Skeletal muscle satellite cell (primary cell): Measurements from ENCODE around the gene MRPL32.

Source experiments
- H3K27me3 ChIP-seq: 2 replicates; pipeline ENCODE4 v1.7.0; 2013; ENCODE audit warnings: low read length; ENCODE audit not compliant: control insufficient read depth, insufficient read depth
- H3K36me3 ChIP-seq: 2 replicates; pipeline ENCODE4 v1.7.0; 2013; ENCODE audit warnings: mild to moderate bottlenecking, control low read depth, low read length; ENCODE audit not compliant: insufficient read depth
- H3K4me1 ChIP-seq: 2 replicates; pipeline ENCODE4 v1.7.0; 2013; ENCODE audit warnings: low read length; ENCODE audit not compliant: control insufficient read depth, insufficient read depth
- H3K4me2 ChIP-seq: 2 replicates; pipeline ENCODE4 v1.7.0; 2013; ENCODE audit warnings: mild to moderate bottlenecking, low read length
- H3K4me3 ChIP-seq: 2 replicates; pipeline ENCODE4 v1.7.0; 2013; ENCODE audit warnings: low read length
- H3K9ac ChIP-seq: 2 replicates; pipeline ENCODE4 v1.7.0; 2013; ENCODE audit warnings: mild to moderate bottlenecking, low read depth, low read length, moderate library complexity
- H3K9me3 ChIP-seq: replicated peaks from 2 replicates; pipeline ENCODE4 v1.7.0; 2013; ENCODE audit warnings: mild to moderate bottlenecking, control low read depth, low read length

MRPL32 gene

DNA sequence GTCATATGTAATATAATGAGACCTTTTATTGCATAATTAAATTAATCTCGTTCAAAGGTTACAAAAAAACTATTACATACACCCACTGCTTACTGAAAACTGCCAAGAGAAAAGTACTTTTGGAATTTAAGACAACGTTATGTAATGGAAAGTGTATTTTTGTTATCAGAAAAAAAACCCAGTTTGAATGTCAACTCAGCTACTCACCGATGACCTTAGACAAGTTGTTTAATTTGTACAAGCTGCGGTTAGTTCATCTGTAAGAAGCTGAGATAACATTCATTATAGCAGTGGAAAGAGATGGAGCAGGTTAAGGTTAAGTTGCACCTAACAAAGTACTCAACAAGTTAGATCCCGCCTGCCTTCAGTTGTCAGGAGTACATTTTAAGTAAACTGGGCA lies 1.3 kb upstream of the MRPL32 start:
- Histone ChIP-seq H3K9ac (peak overlapping the region; percentile 92), H3K4me1 (peaks cover 28% of the 10 kb centered on the region), H3K9me3 (no peaks in the 10 kb centered on the region), H3K4me2 (peak overlapping the region; percentile 88), H3K36me3 (peaks cover 19% of the 10 kb centered on the region), H3K27me3 (no peaks in the 10 kb centered on the region), H3K4me3 (peak overlapping the region; percentile 97)

DNA sequence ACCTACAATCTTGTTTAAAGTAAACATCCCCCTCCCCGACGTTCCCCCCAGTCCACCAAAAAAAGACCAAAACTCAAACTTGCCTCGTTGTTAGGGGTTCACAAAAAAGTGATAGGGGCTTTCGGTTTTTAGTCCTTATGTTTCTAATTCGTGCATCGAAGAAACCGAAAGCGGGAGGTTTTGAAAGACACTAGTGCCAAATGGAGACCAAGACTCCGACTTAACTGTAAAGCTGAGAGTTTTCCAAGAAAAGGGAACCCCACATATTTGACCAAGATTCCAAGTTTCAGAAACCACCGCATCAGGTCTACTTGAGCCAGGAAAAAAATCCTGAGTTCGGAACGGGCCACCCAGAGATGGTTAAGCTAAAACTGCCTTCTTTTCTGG lies 736 bp upstream of the MRPL32 start:
- peak overlapping the region; percentile 88 for H3K4me2 ChIP-seq
- H3K27me3 ChIP-seq, result no peaks in the 10 kb centered on the region
- H3K4me3 ChIP-seq, result peak overlapping the region; percentile 97
- H3K4me1 ChIP-seq, result peaks cover 28% of the 10 kb centered on the region
- H3K36me3 ChIP-seq, result peaks cover 19% of the 10 kb centered on the region
- peak overlapping the region; percentile 92 for H3K9ac ChIP-seq
- H3K9me3 ChIP-seq, result no peaks in the 10 kb centered on the region

DNA sequence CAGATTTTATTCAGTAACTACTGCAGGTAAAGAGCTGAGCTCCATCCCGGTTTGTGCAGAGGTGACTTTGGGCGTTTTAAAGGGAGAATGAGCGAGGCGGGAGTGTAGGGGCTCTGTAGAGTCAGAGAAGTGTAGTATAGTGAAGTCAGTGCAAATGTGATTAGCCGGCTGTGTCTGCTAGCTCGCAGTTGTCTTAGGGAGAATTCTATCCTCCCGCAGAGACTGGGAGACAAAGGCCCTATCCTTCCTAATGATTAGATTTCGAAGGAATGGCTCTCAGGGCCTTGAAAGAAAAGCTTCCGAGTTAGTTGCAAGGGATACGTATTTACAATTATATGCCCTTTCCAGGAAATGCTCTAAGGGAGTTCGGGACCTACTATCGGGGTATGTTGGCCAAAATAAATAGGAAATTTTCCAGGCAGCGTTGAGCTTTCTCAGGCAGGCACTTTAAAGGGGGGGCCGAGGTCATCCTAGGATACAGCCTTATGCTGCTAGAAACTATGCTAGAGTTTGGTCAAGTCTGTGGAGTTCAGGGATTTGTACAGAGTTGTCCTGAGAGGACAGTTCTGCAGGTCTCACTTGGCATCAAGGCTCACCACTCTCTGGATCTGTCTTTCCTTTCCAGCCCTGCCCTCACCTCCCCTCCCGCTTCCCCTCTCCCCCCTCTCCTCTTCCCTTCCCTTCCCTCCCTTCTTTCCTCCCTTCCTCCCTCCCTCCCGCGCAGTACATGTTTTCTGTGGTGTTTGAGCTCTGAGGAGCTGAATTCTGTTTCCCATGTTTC lies 825 bp downstream of the MRPL32 start:
- H3K4me2 ChIP-seq, result peak overlapping the region; percentile 79
- peaks cover 21% of the 10 kb centered on the region for H3K36me3 ChIP-seq
- H3K4me1 ChIP-seq, result peaks cover 28% of the 10 kb centered on the region
- peak overlapping the region; percentile 91 for H3K9ac ChIP-seq
- no peaks in the 10 kb centered on the region for H3K27me3 ChIP-seq
- H3K9me3 ChIP-seq, result no peaks in the 10 kb centered on the region
- H3K4me3 ChIP-seq, result peak overlapping the region; percentile 97

DNA sequence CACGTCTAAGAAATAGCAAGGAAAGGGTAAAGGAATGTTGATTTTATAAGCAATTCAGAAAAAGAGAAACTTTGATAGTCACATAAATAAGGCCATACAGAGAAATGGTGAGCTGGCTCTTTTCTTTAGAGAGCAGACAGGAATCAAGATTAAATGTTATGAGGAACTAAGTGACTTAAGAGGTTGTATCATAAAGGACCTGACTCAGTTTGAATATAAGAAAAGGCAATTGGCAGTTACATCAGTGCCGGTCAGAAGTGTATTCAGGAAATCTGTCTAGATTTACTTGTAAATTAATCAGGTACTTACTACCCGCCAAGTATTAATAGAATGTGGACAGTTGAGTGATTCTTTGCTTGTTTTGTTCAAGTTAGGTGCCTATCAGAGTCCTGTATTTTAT lies 2.1 kb downstream of the MRPL32 start:
- Histone ChIP-seq H3K36me3 (peaks cover 31% of the 10 kb centered on the region), H3K4me1 (peaks cover 26% of the 10 kb centered on the region), H3K4me3 (no peak overlapping the region), H3K9ac (no peak overlapping the region), H3K4me2 (peak overlapping the region; percentile 34), H3K27me3 (no peaks in the 10 kb centered on the region), H3K9me3 (no peaks in the 10 kb centered on the region)

DNA sequence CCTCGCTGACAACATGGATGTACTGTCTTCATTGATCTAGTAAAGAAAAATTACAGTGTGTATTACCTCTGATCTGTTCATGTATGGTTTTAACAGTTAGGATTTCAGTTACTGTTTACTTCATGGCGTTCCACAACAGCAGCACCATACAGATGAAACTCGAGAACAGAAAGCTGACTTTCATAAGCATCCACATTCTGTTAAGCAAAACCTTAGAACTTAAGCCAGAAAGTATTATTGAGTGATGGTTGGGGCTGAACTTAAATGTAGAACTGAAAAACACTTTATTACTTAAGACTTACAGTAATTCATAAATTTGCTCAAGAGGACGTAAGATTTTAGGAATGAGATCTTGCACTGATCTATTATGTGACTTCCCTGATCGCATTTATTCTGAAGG lies 3.7 kb downstream of the MRPL32 start:
- H3K27me3 ChIP-seq, result no peaks in the 10 kb centered on the region

DNA sequence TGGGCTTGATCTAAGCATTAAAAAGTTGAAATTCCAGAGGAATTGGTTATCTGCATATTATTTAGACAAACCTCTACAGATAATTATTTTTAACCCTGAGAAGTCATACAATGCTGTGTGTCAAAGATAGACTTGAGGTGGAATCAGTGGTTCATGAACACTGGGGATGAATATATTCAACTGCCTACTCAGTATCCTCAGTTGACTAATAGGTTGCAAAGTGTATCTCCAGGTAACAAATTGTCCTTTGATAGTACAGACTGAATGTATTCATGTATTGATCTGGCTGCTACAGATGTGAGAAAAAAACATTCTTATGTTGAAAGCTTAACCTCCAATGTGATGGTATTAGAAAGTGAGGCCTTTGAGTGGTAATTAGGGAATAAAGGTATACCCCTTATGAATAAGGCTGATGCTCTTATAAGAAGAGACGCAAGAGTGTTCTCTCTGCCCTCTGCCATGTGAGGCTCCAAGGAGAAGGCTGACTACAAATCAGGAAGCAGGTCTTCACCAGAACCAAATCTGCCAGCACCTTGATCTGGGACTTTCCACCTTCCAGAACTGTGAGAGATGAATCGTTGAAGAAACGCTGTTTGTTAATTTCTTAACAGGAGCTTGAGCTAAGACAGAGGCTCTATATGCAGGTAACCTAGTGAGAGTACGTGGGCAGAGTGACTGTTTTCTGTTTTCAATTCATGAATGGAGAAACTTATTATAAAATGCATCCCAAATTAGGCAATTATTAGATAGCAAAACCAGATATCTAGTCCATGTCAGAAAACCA lies 7.5 kb downstream of the MRPL32 start:
- Histone ChIP-seq H3K27me3 (no peaks in the 10 kb centered on the region), H3K4me1 (no peaks in the 10 kb centered on the region), H3K9me3 (no peaks in the 10 kb centered on the region), H3K4me2 (no peak overlapping the region), H3K36me3 (peaks cover 29% of the 10 kb centered on the region), H3K4me3 (no peak overlapping the region), H3K9ac (no peak overlapping the region)

More for the DNA sequence above, 3.7 kb downstream of the MRPL32 start:
- no peaks in the 10 kb centered on the region for H3K9me3 ChIP-seq
- no peak overlapping the region for H3K4me2 ChIP-seq
- no peak overlapping the region for H3K4me3 ChIP-seq
- no peak overlapping the region for H3K9ac ChIP-seq
- H3K4me1 ChIP-seq, result peaks cover 10% of the 10 kb centered on the region
- peaks cover 29% of the 10 kb centered on the region for H3K36me3 ChIP-seq

DNA sequence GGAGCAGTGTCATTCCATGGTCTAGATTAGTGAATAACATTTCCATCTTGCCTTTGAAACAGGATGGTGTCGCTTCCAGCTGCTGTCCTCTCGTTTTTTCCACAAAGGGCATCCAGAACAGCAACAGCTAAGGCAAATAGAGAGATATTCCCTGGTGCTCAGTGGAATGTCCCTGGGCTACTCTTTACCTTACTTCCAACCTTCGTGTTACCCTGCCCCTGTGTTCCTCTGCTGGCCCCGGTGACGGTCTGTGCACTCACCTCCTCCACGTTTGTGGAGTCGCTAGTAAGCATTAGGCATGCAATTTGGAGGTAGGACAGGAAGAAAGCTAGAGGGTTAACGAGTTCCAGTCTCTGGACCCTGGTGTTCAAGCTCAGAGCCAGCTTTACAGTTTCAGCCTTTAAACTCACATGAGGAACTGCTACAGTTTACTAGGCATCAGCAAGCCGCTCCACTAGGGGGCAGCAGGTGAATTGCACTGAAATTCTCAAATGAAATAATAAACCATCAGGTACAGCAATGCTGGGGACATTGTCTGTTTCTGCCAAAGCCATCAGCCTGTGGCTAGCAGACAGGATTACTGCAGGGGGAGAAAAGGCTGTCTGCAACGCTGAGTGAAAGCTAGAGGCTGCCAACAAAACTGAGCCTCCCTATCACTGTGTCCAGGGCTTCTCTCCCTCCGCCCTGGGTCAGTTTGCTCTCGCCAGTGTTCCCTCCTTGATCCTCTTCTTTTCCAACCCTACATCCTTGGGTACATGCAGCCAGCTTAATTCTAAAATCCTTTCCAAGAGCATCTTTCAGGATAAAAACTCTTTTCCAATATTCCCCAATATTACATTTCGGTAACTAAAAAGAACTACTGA lies 9.0 kb downstream of the MRPL32 start:
- no peaks in the 10 kb centered on the region for H3K9me3 ChIP-seq
- no peak overlapping the region for H3K9ac ChIP-seq
- H3K4me1 ChIP-seq, result no peaks in the 10 kb centered on the region
- H3K36me3 ChIP-seq, result peaks cover 14% of the 10 kb centered on the region
- no peaks in the 10 kb centered on the region for H3K27me3 ChIP-seq
- no peak overlapping the region for H3K4me3 ChIP-seq
- H3K4me2 ChIP-seq, result no peak overlapping the region

DNA sequence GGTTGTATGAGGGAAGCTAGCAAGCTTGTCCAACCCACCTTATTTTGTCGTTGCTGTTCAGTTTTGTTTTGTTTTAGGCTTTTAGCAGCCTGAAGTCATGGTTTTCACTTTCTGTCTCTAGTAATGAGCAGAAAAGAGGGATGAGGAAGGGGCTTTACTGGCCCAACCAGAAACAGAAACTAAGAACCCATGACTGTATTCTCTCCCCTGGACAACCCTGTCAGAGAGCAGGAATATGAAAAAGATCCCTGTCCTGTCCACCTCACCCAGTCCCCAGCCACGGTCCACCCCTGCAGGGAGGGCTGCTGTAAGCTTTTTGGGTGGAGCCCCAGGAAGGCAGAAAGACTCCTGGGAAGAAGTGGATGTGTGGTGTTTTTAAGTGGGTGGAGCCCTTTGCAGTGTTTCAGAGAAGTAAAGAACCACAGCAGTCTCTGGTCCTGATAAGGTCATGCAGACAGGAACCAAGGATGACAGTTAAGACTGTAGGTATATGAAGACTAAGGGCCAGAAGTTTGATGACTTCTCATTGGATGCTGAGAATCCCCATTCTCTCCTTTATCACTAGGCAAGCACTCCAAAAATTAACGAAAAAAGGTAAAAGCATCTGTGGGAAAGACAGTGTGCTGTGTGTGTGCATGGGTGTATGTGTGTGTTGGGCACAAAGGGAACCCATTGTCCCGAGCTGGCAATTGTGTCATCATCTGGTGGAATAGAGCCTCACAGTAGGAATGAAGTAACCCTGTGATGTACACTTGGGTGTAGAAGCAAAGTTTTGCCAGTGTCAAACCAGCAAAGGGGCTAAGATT lies 13.8 kb downstream of the MRPL32 start:
- H3K27me3 ChIP-seq, result no peaks in the 10 kb centered on the region
- no peaks in the 10 kb centered on the region for H3K9me3 ChIP-seq
- no peak overlapping the region for H3K4me2 ChIP-seq
- H3K36me3 ChIP-seq, result no peaks in the 10 kb centered on the region
- H3K4me1 ChIP-seq, result no peaks in the 10 kb centered on the region
- H3K9ac ChIP-seq, result no peak overlapping the region
- H3K4me3 ChIP-seq, result no peak overlapping the region

DNA sequence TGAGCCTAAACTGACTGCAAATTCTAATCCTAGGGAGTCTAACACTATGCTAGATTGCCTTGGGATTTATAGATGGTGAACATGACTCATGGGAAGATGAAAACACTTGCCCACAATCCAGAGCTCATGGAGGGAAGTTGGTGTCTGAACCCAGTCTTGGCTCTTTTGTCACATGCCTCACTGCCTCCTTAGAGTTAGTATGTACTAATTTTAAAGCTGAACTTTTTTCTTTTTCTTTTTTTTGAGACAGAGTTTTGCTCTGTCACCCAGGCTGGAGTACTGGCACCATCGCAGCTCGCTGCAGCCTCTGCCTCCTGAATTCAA lies 14.4 kb downstream of the MRPL32 start:
- no peaks in the 10 kb centered on the region for H3K36me3 ChIP-seq

DNA sequence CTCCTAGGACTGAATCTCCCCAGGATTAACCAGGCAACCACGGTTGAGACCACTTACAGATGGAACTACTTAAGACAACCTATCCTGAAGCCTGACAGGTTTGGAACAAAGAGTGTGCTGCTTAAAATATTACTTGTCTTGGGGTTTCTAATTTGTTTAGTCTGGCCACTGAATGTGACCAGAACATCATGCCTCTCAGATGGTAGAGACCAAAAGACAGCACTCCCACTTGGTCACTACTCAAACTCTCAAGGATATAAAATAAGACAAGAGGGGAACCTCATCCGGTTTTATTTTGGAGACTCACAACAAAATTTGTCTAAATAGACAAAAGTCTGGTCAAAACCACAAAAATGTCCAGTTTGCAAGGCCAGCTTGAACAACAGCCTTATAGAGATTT lies 15.3 kb downstream of the MRPL32 start:
- Histone ChIP-seq H3K9me3 (no peaks in the 10 kb centered on the region), H3K27me3 (no peaks in the 10 kb centered on the region)

More for the DNA sequence above, 14.4 kb downstream of the MRPL32 start:
- no peak overlapping the region for H3K4me2 ChIP-seq
- no peak overlapping the region for H3K9ac ChIP-seq
- no peaks in the 10 kb centered on the region for H3K27me3 ChIP-seq
- no peaks in the 10 kb centered on the region for H3K9me3 ChIP-seq
- no peak overlapping the region for H3K4me3 ChIP-seq
- no peaks in the 10 kb centered on the region for H3K4me1 ChIP-seq

DNA sequence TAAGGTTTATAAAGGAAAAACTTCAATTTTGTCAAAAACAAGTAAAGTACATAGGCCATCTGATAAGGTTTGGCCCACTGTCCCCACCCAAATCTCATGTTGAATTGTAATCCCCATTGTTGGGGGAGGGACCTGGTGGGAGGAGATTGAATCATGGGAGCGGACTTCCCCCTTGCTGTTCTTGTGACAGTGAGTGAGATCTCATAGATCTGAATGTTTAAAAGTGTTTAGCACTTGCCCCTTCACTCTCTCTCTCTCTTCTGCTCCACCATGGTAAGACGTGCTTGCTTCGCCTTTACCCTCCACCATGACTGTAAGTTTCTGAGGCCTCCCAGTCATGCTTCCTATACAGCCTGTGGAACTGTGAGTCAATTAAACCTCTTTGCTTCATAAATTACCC lies 18.2 kb downstream of the MRPL32 start:
- H3K27me3 ChIP-seq, result no peaks in the 10 kb centered on the region
- H3K4me2 ChIP-seq, result no peak overlapping the region
- no peaks in the 10 kb centered on the region for H3K4me1 ChIP-seq
- H3K9me3 ChIP-seq, result no peaks in the 10 kb centered on the region
- no peaks in the 10 kb centered on the region for H3K36me3 ChIP-seq
- no peak overlapping the region for H3K4me3 ChIP-seq
- no peak overlapping the region for H3K9ac ChIP-seq

More for the DNA sequence above, 15.3 kb downstream of the MRPL32 start:
- Histone ChIP-seq H3K9ac (no peak overlapping the region), H3K4me3 (no peak overlapping the region), H3K4me1 (no peaks in the 10 kb centered on the region), H3K36me3 (no peaks in the 10 kb centered on the region), H3K4me2 (no peak overlapping the region)
